ENCODE measurements around the gene ADAMTS19. TPM values are rescaled to one million over a fixed set of nuclear protein-coding genes. Genes with fewer than 3 reads are reported as not detected.

Gene ADAMTS19
- total RNA-seq, 1 donor, result 0.09 TPM

DNA sequence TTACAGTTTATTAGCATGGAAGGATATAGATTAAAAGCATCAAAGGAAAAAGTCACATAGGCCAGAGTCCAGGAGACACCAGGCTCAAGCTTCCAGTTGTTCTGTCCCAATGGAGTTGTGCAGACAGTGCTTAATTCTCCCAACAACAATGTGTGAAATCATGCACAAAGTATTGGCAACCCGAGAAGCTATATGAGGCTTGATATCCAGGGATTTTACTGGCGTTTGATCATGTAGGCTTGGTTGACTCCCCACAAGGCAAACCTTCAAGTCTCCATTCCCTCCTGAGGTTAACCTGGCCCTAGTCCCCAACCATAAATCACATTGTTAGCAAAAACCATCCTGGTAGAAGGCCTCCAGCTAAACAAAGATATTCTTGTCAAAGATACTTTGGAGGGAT lies 141.5 kb downstream of the ADAMTS19 start:
- TF ChIP-seq, protein P1, sequence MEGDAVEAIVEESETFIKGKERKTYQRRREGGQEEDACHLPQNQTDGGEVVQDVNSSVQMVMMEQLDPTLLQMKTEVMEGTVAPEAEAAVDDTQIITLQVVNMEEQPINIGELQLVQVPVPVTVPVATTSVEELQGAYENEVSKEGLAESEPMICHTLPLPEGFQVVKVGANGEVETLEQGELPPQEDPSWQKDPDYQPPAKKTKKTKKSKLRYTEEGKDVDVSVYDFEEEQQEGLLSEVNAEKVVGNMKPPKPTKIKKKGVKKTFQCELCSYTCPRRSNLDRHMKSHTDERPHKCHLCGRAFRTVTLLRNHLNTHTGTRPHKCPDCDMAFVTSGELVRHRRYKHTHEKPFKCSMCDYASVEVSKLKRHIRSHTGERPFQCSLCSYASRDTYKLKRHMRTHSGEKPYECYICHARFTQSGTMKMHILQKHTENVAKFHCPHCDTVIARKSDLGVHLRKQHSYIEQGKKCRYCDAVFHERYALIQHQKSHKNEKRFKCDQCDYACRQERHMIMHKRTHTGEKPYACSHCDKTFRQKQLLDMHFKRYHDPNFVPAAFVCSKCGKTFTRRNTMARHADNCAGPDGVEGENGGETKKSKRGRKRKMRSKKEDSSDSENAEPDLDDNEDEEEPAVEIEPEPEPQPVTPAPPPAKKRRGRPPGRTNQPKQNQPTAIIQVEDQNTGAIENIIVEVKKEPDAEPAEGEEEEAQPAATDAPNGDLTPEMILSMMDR (IDR thresholded peaks at IDR 0.05; ENCODE audit: insufficient read depth, low read length), result no peak
- DNase-seq (ENCODE audit: low read depth), result no peak
- H3K4me3 ChIP-seq (ENCODE audit: low read depth, low read length), result no peak overlapping the region

DNA sequence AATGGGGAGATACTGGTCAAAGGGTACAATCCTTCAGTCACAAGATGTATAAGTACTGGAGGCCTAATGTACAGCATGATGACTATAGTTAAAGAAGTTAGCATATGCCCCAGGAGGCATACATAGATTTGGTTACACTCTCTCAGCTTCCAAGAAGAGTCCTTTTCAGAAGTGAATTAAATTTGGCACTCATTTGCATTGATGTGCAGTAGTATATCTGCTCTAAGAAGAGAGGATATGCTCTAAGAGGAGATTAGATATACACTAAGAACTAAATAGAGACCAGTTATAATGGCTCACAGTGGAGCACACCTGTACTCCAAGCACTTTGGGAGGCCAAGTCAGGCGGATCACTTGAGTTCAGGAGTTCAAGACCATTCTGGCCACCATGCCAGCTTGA lies 148.3 kb downstream of the ADAMTS19 start:
- H3K4me3 ChIP-seq (ENCODE audit: low read depth, low read length), result no peak overlapping the region
- no peak for DNase-seq (ENCODE audit: low read depth)
- TF ChIP-seq, protein P1 (IDR thresholded peaks at IDR 0.05; ENCODE audit: insufficient read depth, low read length), result no peak

DNA sequence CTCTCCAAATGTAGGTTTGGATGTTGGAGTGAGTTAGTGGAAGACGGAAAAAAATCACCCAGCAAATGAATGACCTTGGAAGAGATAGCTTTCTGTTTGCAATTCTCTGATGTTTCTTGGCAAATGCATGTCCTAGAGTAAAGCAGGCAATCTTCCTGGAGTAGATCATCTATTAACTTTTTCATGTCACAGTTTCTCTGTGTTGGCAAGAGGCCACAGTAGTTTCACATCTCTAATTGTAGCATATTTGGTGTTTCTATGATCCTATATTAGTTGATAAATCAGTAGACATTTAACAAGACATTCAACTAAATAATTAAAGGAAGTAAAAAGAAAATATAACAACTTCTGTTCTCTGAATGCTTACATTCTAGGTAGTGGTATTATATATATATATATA lies 149.6 kb downstream of the ADAMTS19 start:
- no peak overlapping the region for H3K4me3 ChIP-seq (ENCODE audit: low read depth, low read length)
- no peak for DNase-seq (ENCODE audit: low read depth)
- TF ChIP-seq, protein P1 (IDR thresholded peaks at IDR 0.05; ENCODE audit: insufficient read depth, low read length), result no peak

DNA sequence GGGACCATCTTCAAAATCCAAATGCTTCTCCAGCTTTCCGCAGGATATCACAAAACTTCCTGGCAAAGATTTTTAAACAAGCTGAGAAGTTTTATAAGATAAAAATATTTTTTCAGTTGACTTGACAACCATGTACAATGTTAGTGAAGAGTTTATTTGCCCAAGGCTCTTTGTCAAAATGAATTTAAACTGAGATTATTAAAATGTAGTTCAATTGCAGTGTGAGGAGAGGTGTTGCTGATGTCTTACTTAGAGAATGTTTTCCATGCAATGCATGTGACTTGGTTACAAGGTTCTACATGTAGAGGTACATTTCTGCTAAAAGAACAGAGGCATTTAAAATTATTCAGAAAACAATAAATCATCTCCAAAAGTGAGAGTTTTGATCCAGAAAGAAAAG lies 156.4 kb downstream of the ADAMTS19 start:
- TF ChIP-seq, protein P1 (IDR thresholded peaks at IDR 0.05; ENCODE audit: insufficient read depth, low read length), result no peak
- no peak for DNase-seq (ENCODE audit: low read depth)
- H3K4me3 ChIP-seq (ENCODE audit: low read depth, low read length), result no peak overlapping the region

DNA sequence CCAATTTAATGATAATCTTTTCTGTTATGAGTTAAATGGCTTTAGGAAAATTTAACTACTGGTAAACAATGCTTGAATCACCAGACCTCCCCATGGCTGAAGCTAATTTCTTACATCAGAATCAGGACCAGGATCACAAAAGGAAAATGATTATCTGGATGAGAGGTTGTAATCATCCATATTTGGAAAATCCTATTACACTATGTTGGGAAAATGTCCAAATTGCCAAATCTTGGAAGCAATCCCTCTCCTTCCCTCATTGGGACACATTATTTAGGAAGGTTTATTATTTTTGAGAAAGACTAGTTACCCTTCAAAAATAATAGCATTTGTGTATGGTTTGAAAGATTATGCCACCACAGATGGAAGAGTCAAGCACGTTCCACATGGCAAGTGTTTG lies 157.1 kb downstream of the ADAMTS19 start:
- no peak for DNase-seq (ENCODE audit: low read depth)
- no peak overlapping the region for H3K4me3 ChIP-seq (ENCODE audit: low read depth, low read length)
- TF ChIP-seq, protein P1 (IDR thresholded peaks at IDR 0.05; ENCODE audit: insufficient read depth, low read length), result no peak

DNA sequence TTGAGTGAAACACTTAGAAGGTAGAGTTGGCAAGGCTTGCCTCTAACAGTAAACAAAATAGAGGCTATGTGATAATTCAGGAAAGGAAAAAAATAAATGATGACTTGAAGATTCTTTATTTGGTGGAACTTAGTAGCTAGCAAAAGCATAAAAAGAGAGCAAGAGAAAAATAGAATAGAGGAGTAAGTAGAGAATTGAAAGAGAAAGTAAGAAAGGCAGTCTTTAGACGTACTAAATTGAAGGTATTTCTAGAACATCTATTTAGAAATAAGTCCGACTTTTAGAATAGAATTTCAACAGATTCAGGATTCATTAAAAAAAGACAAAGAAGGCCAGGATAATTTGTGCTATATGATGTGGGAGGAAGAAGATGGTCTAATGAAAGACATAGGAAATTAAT lies 159.7 kb downstream of the ADAMTS19 start:
- TF ChIP-seq, protein P1 (IDR thresholded peaks at IDR 0.05; ENCODE audit: insufficient read depth, low read length), result no peak
- no peak for DNase-seq (ENCODE audit: low read depth)

DNA sequence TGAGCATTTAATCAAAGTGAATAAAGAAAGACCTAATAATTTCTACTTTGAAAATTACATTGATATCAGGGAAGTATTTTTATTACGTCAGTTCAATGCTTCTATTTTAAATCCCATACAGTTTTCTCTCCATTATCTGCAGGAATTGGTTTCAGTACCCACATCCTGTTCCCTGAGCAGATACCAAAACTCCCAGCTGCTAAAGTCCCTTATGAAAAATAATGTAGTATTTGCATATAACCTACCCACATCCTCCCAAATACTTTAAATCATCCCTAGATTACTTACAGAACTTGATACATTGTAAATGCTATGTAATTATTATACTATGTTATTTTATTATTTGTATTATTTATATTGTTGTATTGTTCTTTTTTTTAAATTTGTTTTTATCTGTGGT lies 162.4 kb downstream of the ADAMTS19 start:
- no peak overlapping the region for H3K4me3 ChIP-seq (ENCODE audit: low read depth, low read length)
- TF ChIP-seq, protein P1 (IDR thresholded peaks at IDR 0.05; ENCODE audit: insufficient read depth, low read length), result no peak
- DNase-seq (ENCODE audit: low read depth), result no peak

More for the DNA sequence above, 159.7 kb downstream of the ADAMTS19 start:
- no peak overlapping the region for H3K4me3 ChIP-seq (ENCODE audit: low read depth, low read length)
